DND-41 (cell line): ENCODE data around the gene DRC1.

ENCODE experiments used
- ATAC-seq: fragments of 200-7000 bp; cut with Tn5 transposase; 3 replicates; pipeline ENCODE4 v1.9.1; 2021; ENCODE audit warnings: low read depth; ENCODE audit not compliant: insufficient read depth
- DNase-seq: peaks from one replicate; pipeline ENCODE4 v3.0.0-alpha.2; 2020
- H2AFZ ChIP-seq: 2 replicates; pipeline ENCODE4 v1.6.0; 2012; ENCODE audit warnings: low read depth, low read length
- H3K27ac ChIP-seq: 2 replicates; pipeline ENCODE4 v1.5.1; 2012; ENCODE audit warnings: low read length, inconsistent platforms
- H3K27me3 ChIP-seq: fragments of 200-600 bp; sonication (generic); 2 replicates; pipeline ENCODE4 v1.6.0; 2012; ENCODE audit warnings: low read length, mild to moderate bottlenecking, inconsistent platforms; ENCODE audit not compliant: insufficient read depth, poor library complexity
- H3K36me3 ChIP-seq: 2 replicates; pipeline ENCODE4 v1.5.1; 2012; ENCODE audit warnings: low read length, inconsistent platforms; ENCODE audit not compliant: insufficient read depth
- H3K4me1 ChIP-seq: 2 replicates; pipeline ENCODE4 v1.5.1; 2012; ENCODE audit warnings: mild to moderate bottlenecking, low read length; ENCODE audit not compliant: insufficient read depth
- H3K4me2 ChIP-seq: 2 replicates; pipeline ENCODE4 v1.6.0; 2012; ENCODE audit warnings: mild to moderate bottlenecking, moderate library complexity, low read length, inconsistent platforms; ENCODE audit not compliant: insufficient read depth
- H3K4me3 ChIP-seq, 2 experiments: fragments of 200-600 bp in 1 of 2; shearing (Covaris generic) in 1 of 2; 2 replicates each; pipeline ENCODE4 v1.5.1; 2012 to 2016; ENCODE audit warnings: inconsistent platforms in 2 of 2, low read length in 2 of 2, mild to moderate bottlenecking in 2 of 2, low read depth in 1 of 2, moderate library complexity in 1 of 2
- H3K79me2 ChIP-seq: 2 replicates; pipeline ENCODE4 v1.6.0; 2012; ENCODE audit warnings: low read length, inconsistent platforms; ENCODE audit not compliant: insufficient read depth
- H3K9ac ChIP-seq: 2 replicates; pipeline ENCODE4 v1.6.0; 2012; ENCODE audit warnings: low read depth, mild to moderate bottlenecking, inconsistent platforms, low read length, moderate library complexity
- H3K9me3 ChIP-seq: 2 replicates; pipeline ENCODE4 v1.5.1; 2012; ENCODE audit warnings: low read length, moderate library complexity, mild to moderate bottlenecking, inconsistent platforms; ENCODE audit not compliant: insufficient read depth, severe bottlenecking
- H4K20me1 ChIP-seq: 2 replicates; pipeline ENCODE4 v1.6.0; 2012; ENCODE audit warnings: low read length; ENCODE audit not compliant: insufficient read depth
- EZH2 ChIP-seq: IDR thresholded peaks from 3 replicates; pipeline ENCODE4 v1.6.1; 2012; ENCODE audit warnings: borderline replicate concordance, low read depth, mild to moderate bottlenecking, moderate library complexity, low read length, inconsistent platforms; ENCODE audit not compliant: severe bottlenecking
- TF ChIP-seq, protein P1 (sequence below): IDR thresholded peaks from 2 replicates; pipeline ENCODE4 v1.5.1; 2012; ENCODE audit warnings: borderline replicate concordance, low read length, moderate library complexity, mild to moderate bottlenecking; ENCODE audit not compliant: poor library complexity, severe bottlenecking; ENCODE audit errors: extremely low read depth

The DRC1 gene

DNA sequence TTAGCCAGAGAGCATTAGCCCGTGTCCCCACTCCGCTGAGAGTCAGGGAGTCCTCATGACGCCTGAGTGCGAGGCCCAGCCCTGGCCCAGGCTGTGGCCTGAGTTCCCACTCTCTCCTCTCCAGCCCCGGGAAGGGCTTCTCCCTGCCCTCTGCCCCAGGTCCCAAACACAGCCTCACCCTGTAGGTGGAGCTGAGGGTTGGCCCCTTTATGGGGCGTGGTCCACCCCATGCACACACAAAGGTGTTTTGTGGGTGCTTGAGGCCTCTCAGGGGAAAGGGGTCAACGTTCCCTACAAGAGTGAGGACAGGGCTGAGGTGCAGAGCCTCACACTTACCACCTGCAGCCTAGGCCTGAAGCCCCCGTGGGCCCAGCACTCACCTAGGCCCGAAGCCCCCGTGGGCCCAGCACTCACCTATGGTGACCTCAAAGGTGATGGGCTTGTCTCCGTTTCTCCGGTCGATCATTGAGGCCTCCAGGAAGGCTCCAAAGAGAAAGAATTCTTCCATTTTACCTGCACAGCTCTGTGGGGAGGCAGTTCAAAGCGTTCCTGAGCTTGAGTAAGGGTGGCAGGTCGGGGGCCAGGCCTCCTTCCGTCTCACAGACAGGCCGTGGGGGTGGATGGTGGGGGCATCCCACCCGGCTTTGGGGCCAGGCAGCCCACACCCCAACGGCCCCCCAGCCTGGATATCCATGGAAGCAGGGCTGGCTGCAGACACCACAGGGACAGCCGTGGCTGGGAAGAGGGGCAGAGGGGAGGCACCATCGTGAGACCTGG lies 78.3 kb downstream of the DRC1 start:
- TF ChIP-seq EZH2: no peak
- TF ChIP-seq, protein P1, sequence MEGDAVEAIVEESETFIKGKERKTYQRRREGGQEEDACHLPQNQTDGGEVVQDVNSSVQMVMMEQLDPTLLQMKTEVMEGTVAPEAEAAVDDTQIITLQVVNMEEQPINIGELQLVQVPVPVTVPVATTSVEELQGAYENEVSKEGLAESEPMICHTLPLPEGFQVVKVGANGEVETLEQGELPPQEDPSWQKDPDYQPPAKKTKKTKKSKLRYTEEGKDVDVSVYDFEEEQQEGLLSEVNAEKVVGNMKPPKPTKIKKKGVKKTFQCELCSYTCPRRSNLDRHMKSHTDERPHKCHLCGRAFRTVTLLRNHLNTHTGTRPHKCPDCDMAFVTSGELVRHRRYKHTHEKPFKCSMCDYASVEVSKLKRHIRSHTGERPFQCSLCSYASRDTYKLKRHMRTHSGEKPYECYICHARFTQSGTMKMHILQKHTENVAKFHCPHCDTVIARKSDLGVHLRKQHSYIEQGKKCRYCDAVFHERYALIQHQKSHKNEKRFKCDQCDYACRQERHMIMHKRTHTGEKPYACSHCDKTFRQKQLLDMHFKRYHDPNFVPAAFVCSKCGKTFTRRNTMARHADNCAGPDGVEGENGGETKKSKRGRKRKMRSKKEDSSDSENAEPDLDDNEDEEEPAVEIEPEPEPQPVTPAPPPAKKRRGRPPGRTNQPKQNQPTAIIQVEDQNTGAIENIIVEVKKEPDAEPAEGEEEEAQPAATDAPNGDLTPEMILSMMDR: no peak
- DNase-seq (no peak), ATAC-seq (no peak)
- no peak overlapping the region for H2AFZ ChIP-seq
- no peak overlapping the region for H3K9ac ChIP-seq
- H3K27ac ChIP-seq: no peak overlapping the region
- H3K4me2 ChIP-seq: no peak overlapping the region
- no peaks in the 10 kb centered on the region for H3K9me3 ChIP-seq
- no peaks in the 10 kb centered on the region for H3K79me2 ChIP-seq
- H3K4me3 ChIP-seq: no peak overlapping the region
- no peaks in the 10 kb centered on the region for H3K4me1 ChIP-seq
- no peaks in the 10 kb centered on the region for H3K36me3 ChIP-seq
- H4K20me1 ChIP-seq: no peaks in the 10 kb centered on the region
- no peaks in the 10 kb centered on the region for H3K27me3 ChIP-seq

DNA sequence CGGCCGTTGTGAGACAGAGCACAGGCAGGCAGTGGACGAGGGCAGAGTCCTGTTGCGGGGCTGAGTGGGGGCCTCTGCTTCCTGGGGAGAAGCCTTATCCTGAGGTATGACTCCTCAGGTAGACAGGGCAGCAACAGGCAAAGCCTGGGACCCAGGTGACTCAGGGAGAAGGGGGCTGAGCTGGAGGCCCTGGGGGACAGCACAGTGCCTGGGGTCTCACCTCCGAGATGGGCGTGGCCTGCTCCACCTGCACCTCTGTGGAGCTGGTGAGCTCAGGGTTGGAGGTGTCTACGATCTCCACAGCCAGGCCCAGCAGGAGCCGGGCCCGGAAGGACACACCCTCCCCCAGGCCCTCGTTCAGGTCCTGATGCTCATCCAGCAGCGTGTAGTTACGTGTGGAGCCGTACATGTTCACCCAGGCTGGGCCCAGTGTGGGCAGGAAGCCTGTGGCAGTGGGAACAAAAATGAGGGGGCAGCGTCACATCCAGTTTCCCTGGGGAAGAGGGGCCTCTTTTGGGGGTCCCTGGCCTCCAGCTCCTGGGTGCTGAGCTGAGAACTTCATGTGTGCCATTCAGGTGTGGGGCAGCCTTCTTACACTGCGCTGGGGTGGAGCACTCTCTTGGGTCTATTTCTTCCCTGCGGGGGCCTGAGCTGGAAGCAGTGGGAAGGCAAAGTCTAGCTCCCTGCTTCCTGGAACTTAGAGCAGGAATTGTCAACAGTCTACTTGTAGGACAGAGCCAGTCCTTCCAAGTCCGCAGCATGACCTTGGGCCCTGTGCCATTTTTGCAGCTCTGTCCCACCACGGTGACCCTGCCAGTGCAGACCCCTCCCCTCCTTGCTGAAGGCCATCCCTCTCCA lies 79.1 kb downstream of the DRC1 start:
- Histone ChIP-seq H3K4me1 (no peaks in the 10 kb centered on the region), H3K79me2 (no peaks in the 10 kb centered on the region), H4K20me1 (no peaks in the 10 kb centered on the region), H2AFZ (no peak overlapping the region), H3K36me3 (no peaks in the 10 kb centered on the region), H3K9ac (no peak overlapping the region), H3K9me3 (no peaks in the 10 kb centered on the region), H3K4me2 (no peak overlapping the region), H3K4me3 (no peak overlapping the region), H3K27ac (no peak overlapping the region), H3K27me3 (no peaks in the 10 kb centered on the region)
- ATAC-seq (no peak), DNase-seq (no peak)
- TF ChIP-seq EZH2: no peak
- TF ChIP-seq, protein P1: no peak

DNA sequence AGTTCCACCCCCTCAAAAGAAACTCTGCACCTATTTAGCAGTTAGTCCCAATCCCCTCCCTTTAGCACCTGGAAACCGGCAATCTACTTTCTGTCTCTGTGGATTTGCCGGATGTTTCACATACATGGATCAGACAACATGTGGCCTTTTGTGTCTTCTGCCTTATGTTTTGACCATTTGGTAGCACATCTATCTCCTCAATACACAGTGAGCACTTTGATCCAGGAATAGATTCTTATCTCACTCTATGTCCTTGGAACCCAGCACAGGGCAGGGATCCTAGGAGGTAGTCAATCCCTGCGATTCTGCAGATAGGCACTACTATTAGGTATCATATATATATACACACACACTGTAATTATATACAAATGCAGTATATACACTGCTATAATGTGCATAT lies 80.0 kb downstream of the DRC1 start:
- H3K36me3 ChIP-seq: no peaks in the 10 kb centered on the region
- H3K79me2 ChIP-seq: no peaks in the 10 kb centered on the region
- no peak overlapping the region for H3K27ac ChIP-seq
- H4K20me1 ChIP-seq: no peaks in the 10 kb centered on the region
- no peaks in the 10 kb centered on the region for H3K27me3 ChIP-seq
- no peak overlapping the region for H2AFZ ChIP-seq
- no peak for ATAC-seq
- H3K9me3 ChIP-seq: no peaks in the 10 kb centered on the region
- H3K4me2 ChIP-seq: no peak overlapping the region
- no peaks in the 10 kb centered on the region for H3K4me1 ChIP-seq
- DNase-seq: no peak
- no peak overlapping the region for H3K9ac ChIP-seq
- H3K4me3 ChIP-seq: no peak overlapping the region
- TF ChIP-seq, protein P1: no peak
- no peak for TF ChIP-seq EZH2
